ENCODE measurements around the gene TUBGCP3. TPM values are rescaled to one million over a fixed set of nuclear protein-coding genes. Genes with fewer than 3 reads are reported as not detected.

Gene TUBGCP3
- total RNA-seq, 1 donor from 2014 or later: 14.0 TPM

DNA sequence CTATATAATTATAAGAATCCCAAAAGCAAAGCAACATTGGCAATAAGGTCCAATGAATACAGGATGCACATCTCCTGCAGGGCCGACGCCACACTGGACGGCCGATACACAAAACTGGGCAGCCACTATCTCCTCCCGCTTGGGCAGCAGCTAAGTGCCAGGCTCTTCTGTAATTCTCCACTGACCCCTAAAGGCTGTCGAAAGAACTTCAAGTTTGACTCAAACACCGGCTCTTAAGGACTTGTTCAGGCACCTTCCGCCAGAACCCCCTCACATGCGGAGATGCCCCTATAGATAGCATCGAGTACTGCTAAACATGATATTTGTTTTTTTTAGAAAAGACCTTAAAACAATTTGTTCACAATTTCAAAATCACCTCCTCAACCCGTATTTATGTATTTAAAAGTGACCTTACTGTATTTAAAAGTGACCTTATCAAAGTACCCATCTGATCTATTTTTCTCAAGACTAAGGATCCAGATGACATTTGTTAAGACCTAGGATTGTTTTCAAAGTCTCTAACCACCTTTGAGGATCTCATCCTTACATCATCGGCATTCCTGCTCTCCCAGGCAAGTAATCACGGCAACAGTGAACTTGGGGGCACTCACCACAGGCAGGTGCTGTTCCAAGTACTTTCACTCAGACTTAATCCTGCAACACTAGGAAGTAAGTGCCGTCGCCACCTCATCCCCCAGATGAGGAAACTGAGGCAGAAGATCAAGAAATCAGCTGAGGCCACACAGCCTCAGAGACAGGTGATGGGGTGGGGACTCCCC, 77.8 kb downstream of the TUBGCP3 start:
- Mint-ChIP-seq H3K27me3 (ENCODE audit: low read depth, unreplicated experiment) (no peaks in the 10 kb centered on the region), H3K4me1 (ENCODE audit: low read depth, unreplicated experiment) (peaks cover 17% of the 10 kb centered on the region), H3K36me3 (ENCODE audit: low read depth, unreplicated experiment) (peaks cover 13% of the 10 kb centered on the region), H3K9me3 (ENCODE audit: unreplicated experiment) (no peaks in the 10 kb centered on the region), H3K27ac (ENCODE audit: unreplicated experiment) (peak overlapping the region; percentile 3), H3K4me3 (ENCODE audit: unreplicated experiment) (no peak overlapping the region)
- Histone ChIP-seq H4K20me1 (ENCODE audit: insufficient read depth, low read length) (peaks cover 5% of the 10 kb centered on the region), H3K9me3 (ENCODE audit: insufficient read depth, low read depth, low read length) (no peaks in the 10 kb centered on the region), H3K36me3 (ENCODE audit: insufficient read depth, low read length) (peaks cover 15% of the 10 kb centered on the region), H3K27ac (ENCODE audit: low read depth, low read length) (no peak overlapping the region), H3K4me2 (ENCODE audit: low read length) (no peak overlapping the region), H3K4me3 (ENCODE audit: insufficient read depth, low read depth, low read length) (no peak overlapping the region), H3K27me3 (ENCODE audit: insufficient read depth, low read length) (no peaks in the 10 kb centered on the region), H2AFZ (ENCODE audit: low read depth, low read length) (no peak overlapping the region), H3K9ac (ENCODE audit: low read length) (no peak overlapping the region), H3K4me1 (ENCODE audit: insufficient read depth, low read length) (peaks cover 11% of the 10 kb centered on the region), H3K79me2 (ENCODE audit: insufficient read depth, low read length) (no peaks in the 10 kb centered on the region)
- DNase-seq (ENCODE audit: low read depth) (peak; percentile 58), FAIRE-seq (no peak)
- TF ChIP-seq, protein P1, sequence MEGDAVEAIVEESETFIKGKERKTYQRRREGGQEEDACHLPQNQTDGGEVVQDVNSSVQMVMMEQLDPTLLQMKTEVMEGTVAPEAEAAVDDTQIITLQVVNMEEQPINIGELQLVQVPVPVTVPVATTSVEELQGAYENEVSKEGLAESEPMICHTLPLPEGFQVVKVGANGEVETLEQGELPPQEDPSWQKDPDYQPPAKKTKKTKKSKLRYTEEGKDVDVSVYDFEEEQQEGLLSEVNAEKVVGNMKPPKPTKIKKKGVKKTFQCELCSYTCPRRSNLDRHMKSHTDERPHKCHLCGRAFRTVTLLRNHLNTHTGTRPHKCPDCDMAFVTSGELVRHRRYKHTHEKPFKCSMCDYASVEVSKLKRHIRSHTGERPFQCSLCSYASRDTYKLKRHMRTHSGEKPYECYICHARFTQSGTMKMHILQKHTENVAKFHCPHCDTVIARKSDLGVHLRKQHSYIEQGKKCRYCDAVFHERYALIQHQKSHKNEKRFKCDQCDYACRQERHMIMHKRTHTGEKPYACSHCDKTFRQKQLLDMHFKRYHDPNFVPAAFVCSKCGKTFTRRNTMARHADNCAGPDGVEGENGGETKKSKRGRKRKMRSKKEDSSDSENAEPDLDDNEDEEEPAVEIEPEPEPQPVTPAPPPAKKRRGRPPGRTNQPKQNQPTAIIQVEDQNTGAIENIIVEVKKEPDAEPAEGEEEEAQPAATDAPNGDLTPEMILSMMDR (IDR thresholded peaks at IDR 0.05; ENCODE audit: insufficient read depth, low read depth, low read length): peak; percentile 40
- TF ChIP-seq EZH2 (IDR thresholded peaks at IDR 0.05; ENCODE audit: insufficient read depth, low read length): no peak

- FAIRE-seq (no peak), DNase-seq (ENCODE audit: low read depth) (no peak)
- Mint-ChIP-seq H3K36me3 (ENCODE audit: low read depth, unreplicated experiment) (peaks cover 10% of the 10 kb centered on the region), H3K27me3 (ENCODE audit: low read depth, unreplicated experiment) (no peaks in the 10 kb centered on the region), H3K27ac (ENCODE audit: unreplicated experiment) (peak overlapping the region; percentile 79), H3K9me3 (ENCODE audit: unreplicated experiment) (no peaks in the 10 kb centered on the region), H3K4me3 (ENCODE audit: unreplicated experiment) (no peak overlapping the region), H3K4me1 (ENCODE audit: low read depth, unreplicated experiment) (peaks cover 17% of the 10 kb centered on the region)
- H3K4me1 ChIP-seq (ENCODE audit: insufficient read depth, low read length): peaks cover 11% of the 10 kb centered on the region
- H3K36me3 ChIP-seq (ENCODE audit: insufficient read depth, low read length): peaks cover 13% of the 10 kb centered on the region
- H2AFZ ChIP-seq (ENCODE audit: low read depth, low read length): no peak overlapping the region
- H4K20me1 ChIP-seq (ENCODE audit: insufficient read depth, low read length): peaks cover 5% of the 10 kb centered on the region
- no peaks in the 10 kb centered on the region for H3K9me3 ChIP-seq (ENCODE audit: insufficient read depth, low read depth, low read length)
- no peak overlapping the region for H3K4me2 ChIP-seq (ENCODE audit: low read length)
- no peak overlapping the region for H3K27ac ChIP-seq (ENCODE audit: low read depth, low read length)
- H3K27me3 ChIP-seq (ENCODE audit: insufficient read depth, low read length): no peaks in the 10 kb centered on the region
- no peaks in the 10 kb centered on the region for H3K79me2 ChIP-seq (ENCODE audit: insufficient read depth, low read length)
- H3K9ac ChIP-seq (ENCODE audit: low read length): no peak overlapping the region
- TF ChIP-seq, protein P1 (IDR thresholded peaks at IDR 0.05; ENCODE audit: insufficient read depth, low read depth, low read length): no peak
- no peak overlapping the region for H3K4me3 ChIP-seq (ENCODE audit: insufficient read depth, low read depth, low read length)
These were observed 78.8 kb downstream of the TUBGCP3 start for GRCh38 chr13:112509190-112509589.

- peaks cover 10% of the 10 kb centered on the region for H3K4me1 ChIP-seq (ENCODE audit: insufficient read depth, low read length)
- H2AFZ ChIP-seq (ENCODE audit: low read depth, low read length): no peak overlapping the region
- no peaks in the 10 kb centered on the region for H3K9me3 ChIP-seq (ENCODE audit: insufficient read depth, low read depth, low read length)
- TF ChIP-seq, protein P1 (IDR thresholded peaks at IDR 0.05; ENCODE audit: insufficient read depth, low read depth, low read length): no peak
- no peak for TF ChIP-seq EZH2 (IDR thresholded peaks at IDR 0.05; ENCODE audit: insufficient read depth, low read length)
- H3K4me3 ChIP-seq (ENCODE audit: insufficient read depth, low read depth, low read length): no peak overlapping the region
- H3K27me3 Mint-ChIP-seq (ENCODE audit: low read depth, unreplicated experiment): no peaks in the 10 kb centered on the region
- no peak overlapping the region for H3K27ac ChIP-seq (ENCODE audit: low read depth, low read length)
- no peaks in the 10 kb centered on the region for H3K79me2 ChIP-seq (ENCODE audit: insufficient read depth, low read length)
- H3K27ac Mint-ChIP-seq (ENCODE audit: unreplicated experiment): no peak overlapping the region
- no peaks in the 10 kb centered on the region for H3K27me3 ChIP-seq (ENCODE audit: insufficient read depth, low read length)
- H3K9ac ChIP-seq (ENCODE audit: low read length): no peak overlapping the region
- peaks cover 5% of the 10 kb centered on the region for H4K20me1 ChIP-seq (ENCODE audit: insufficient read depth, low read length)
- H3K4me3 Mint-ChIP-seq (ENCODE audit: unreplicated experiment): no peak overlapping the region
- DNase-seq (ENCODE audit: low read depth) (no peak), FAIRE-seq (no peak)
- peaks cover 16% of the 10 kb centered on the region for H3K36me3 Mint-ChIP-seq (ENCODE audit: low read depth, unreplicated experiment)
- no peaks in the 10 kb centered on the region for H3K9me3 Mint-ChIP-seq (ENCODE audit: unreplicated experiment)
- peaks cover 16% of the 10 kb centered on the region for H3K36me3 ChIP-seq (ENCODE audit: insufficient read depth, low read length)
- H3K4me2 ChIP-seq (ENCODE audit: low read length): no peak overlapping the region
- peaks cover 11% of the 10 kb centered on the region for H3K4me1 Mint-ChIP-seq (ENCODE audit: low read depth, unreplicated experiment)
These were observed 81.9 kb downstream of the TUBGCP3 start for GRCh38 chr13:112506046-112506445.
